SJSA1 (cell line): ENCODE measurements around the gene ABHD2. TPM values are rescaled to one million over a fixed set of nuclear protein-coding genes. Genes with fewer than 3 reads are reported as not detected.

Experiments
- DNase-seq, 2 experiments: peaks; one replicate each; pipeline ENCODE4 v3.0.0-alpha.2; 2015 to 2020; ENCODE audit warnings: low spot score in 2 of 2, low read depth in 1 of 2
- H3K27ac ChIP-seq: fragments of 250-450 bp; sonication (Bioruptor Pico); 2 replicates; pipeline ENCODE4 v1.5.1; 2020; ENCODE audit warnings: mild to moderate bottlenecking, moderate library complexity
- H3K27me3 ChIP-seq: fragments of 250-450 bp; sonication (Bioruptor Pico); replicated peaks from 2 replicates; pipeline ENCODE4 v1.5.1; 2020; ENCODE audit warnings: mild to moderate bottlenecking, moderate library complexity
- H3K36me3 ChIP-seq: fragments of 250-450 bp; sonication (Bioruptor Pico); 2 replicates; pipeline ENCODE4 v1.5.1; 2020; ENCODE audit warnings: mild to moderate bottlenecking
- H3K4me1 ChIP-seq: fragments of 250-450 bp; sonication (Bioruptor Pico); replicated peaks from 2 replicates; pipeline ENCODE4 v1.6.1; 2021; ENCODE audit warnings: mild to moderate bottlenecking
- H3K4me3 ChIP-seq: fragments of 250-450 bp; sonication (Bioruptor Pico); 2 replicates; pipeline ENCODE4 v1.5.1; 2020; ENCODE audit warnings: mild to moderate bottlenecking
- H3K9me3 ChIP-seq: fragments of 250-450 bp; sonication (Bioruptor Pico); replicated peaks from 2 replicates; pipeline ENCODE4 v1.5.1; 2020; ENCODE audit warnings: mild to moderate bottlenecking
- total RNA-seq: library from RNA; depleted of rRNA; stranded (reverse); fragments of >200 nt; shearing (Covaris generic); gene quantifications from 2 replicates; pipeline ENCODE4 v1.2.3, GENCODE V29; 2014

Gene ABHD2
- total RNA-seq, 1 experiment from 2014 or later, result 32.6 TPM

DNA sequence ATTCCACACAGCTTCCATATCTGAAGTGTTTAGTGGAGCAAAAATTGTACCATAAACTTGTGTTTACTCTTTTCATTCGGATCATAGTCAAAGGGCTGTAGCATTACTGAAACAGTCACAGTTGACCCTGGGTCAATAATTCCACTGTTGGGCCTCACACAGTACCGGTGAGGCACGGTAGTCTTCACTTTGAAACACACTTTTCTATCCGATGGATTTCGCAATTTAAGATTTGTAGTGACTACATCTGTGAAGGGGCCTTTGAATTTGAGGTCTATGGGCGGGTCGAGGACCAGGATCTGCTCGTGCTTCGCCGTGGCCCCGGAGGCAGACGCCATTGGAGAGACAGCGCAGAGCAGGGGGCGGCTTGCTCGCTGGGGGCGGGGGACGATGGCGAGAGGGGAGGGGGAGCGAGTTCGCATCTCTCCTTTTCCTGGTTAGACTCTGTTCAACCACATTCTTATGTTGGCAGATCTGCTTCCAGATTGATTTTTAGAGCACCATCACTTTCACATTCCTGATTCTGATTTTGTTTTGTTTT, 113.3 kb downstream of the ABHD2 start:
- Histone ChIP-seq H3K27me3 (no peaks in the 10 kb centered on the region), H3K4me3 (no peak overlapping the region), H3K9me3 (no peaks in the 10 kb centered on the region), H3K36me3 (no peaks in the 10 kb centered on the region), H3K4me1 (no peaks in the 10 kb centered on the region), H3K27ac (no peak overlapping the region)
- DNase-seq, result no peak

DNA sequence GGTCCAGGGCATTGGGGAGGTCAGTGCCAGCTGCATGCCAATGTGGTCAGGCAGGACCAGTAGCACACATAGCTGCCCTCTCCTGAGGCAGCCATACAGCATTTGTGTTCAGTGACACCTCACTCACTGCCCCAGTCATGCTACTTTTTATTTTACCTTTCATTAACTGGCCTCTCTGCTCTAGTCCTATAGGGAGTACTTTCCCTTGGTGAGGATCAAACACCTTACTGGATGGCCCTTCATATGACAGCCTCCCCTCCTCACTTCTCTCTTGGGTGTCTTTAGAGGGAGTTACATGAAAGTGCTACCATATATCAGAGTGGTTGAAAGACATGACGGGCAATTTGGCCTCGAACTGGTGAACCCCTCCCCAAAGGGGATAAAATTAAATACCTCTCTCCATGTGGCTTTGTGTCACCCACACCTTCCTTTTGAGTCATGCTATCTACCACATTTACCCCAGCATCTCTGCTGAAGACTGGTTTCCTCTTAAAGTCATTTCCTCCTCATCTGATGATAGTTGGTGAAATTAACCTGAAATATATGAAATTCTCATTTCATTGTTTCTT, 115.5 kb downstream of the ABHD2 start:
- no peak overlapping the region for H3K4me3 ChIP-seq
- H3K9me3 ChIP-seq, result no peaks in the 10 kb centered on the region
- peaks cover 6% of the 10 kb centered on the region; the same call in 1 of the 2 replicates for H3K4me1 ChIP-seq
- H3K36me3 ChIP-seq, result no peaks in the 10 kb centered on the region
- no peaks in the 10 kb centered on the region for H3K27me3 ChIP-seq
- DNase-seq, result no peak
- H3K27ac ChIP-seq, result no peak overlapping the region

DNA sequence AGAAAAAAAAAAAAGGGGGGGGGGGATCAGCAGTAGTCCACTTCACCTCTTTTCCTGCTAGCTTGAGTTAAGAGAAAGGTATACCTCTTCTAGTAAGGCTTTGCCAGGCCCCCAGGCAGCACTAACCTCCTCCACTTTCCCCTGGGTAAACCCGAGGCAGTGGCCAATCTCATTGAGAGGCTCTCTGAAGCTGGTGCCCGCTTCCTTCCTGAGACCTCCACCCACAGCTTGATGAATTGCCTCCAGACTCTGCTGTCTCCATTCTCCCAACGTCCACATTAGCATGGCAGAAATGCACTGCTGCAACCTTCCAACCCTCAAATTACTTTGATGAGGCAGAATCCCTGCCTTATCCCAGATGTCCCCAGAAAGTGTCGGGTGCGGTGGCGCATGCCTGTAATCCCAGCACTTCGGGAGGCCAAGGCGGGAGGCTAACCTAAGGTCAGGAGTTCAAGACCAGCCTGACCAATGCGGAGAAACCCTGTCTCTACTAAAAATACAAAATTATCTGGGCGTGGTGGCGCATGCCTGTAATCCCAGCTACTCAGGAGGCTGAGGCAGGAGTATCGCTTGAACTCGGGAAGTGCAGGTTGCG, 117.8 kb downstream of the ABHD2 start:
- no peak for DNase-seq
- H3K27ac ChIP-seq, result no peak overlapping the region
- peaks cover 6% of the 10 kb centered on the region; the same call in 1 of the 2 replicates for H3K4me1 ChIP-seq
- no peak overlapping the region for H3K4me3 ChIP-seq
- no peaks in the 10 kb centered on the region for H3K27me3 ChIP-seq
- H3K36me3 ChIP-seq, result no peaks in the 10 kb centered on the region
- H3K9me3 ChIP-seq, result no peaks in the 10 kb centered on the region

DNA sequence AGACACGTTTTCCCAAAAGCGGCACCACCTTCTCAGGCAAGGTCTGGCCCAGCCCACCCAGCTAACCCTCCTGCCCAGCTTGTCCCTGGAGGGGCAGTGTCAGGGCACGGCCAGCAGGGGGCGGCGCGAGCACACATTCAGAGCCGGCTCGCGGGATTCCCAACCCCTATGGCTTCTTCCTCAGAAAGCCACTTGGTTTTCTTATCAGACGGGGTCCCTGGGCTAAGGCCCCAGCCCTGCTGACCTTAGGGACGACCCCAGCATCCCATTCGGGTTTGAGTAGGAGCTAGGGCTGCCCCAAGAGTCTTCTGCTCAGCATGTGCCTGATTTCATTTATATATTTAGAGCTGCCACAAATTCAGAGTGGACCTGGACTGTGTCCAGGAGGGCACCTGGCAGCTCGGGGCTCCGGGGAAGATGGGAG, 118.7 kb downstream of the ABHD2 start:
- H3K27me3 ChIP-seq, result no peaks in the 10 kb centered on the region
- no peaks in the 10 kb centered on the region for H3K36me3 ChIP-seq
- peak; percentile 68 to 81 for DNase-seq
- no peaks in the 10 kb centered on the region for H3K9me3 ChIP-seq
- H3K4me3 ChIP-seq, result no peak overlapping the region
- no peak overlapping the region for H3K27ac ChIP-seq
- peaks cover 6% of the 10 kb centered on the region; the same call in 1 of the 2 replicates for H3K4me1 ChIP-seq

DNA sequence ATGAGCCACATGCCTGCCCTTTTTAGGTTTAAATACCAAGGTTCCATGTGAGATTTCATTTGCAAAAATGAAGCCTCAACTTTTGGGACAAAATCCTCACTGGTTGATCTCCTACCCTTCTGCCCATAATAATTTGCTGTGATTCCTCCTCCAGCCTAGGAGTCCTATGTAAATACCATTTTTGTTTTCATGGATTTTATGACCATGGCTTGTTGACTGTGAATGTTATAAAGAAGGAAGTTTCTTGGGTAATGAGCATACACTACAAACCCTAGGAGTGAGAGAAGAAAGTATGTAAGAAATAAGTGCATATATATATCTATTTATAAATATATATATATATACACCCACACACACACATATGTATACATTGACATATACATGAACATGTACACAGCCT, 120.0 kb downstream of the ABHD2 start:
- DNase-seq, result no peak
- no peak overlapping the region for H3K4me3 ChIP-seq
- H3K27me3 ChIP-seq, result no peaks in the 10 kb centered on the region
- no peaks in the 10 kb centered on the region for H3K9me3 ChIP-seq
- H3K27ac ChIP-seq, result no peak overlapping the region
- peaks cover 6% of the 10 kb centered on the region; the same call in 1 of the 2 replicates for H3K4me1 ChIP-seq
- H3K36me3 ChIP-seq, result no peaks in the 10 kb centered on the region

DNA sequence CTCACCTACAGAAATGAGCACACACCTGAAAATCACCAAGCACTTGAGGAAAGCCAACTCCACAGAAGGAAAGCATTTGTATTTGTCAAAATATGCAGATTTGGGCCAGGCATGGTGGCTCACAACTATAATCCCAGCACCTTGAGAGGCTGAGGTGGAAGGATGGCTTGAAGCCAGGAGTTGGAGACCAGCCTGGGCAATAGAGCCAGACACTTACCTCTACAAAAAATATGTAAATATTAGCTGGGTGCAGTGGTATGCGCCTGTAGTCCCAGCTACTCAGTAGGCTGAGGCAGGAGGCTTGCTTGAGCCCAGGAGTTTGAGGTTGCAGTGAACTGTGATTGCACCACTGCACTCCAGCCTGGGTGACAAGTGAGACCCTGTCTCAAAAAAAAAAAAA, 120.8 kb downstream of the ABHD2 start:
- no peaks in the 10 kb centered on the region for H3K9me3 ChIP-seq
- no peak overlapping the region for H3K27ac ChIP-seq
- 0 out of 2 replicates have a peak, but pooled peaks cover 5% of the 10 kb centered on the region for H3K27me3 ChIP-seq
- peaks cover 6% of the 10 kb centered on the region; the same call in 1 of the 2 replicates for H3K4me1 ChIP-seq
- DNase-seq, result no peak
- no peak overlapping the region for H3K4me3 ChIP-seq
- H3K36me3 ChIP-seq, result no peaks in the 10 kb centered on the region

DNA sequence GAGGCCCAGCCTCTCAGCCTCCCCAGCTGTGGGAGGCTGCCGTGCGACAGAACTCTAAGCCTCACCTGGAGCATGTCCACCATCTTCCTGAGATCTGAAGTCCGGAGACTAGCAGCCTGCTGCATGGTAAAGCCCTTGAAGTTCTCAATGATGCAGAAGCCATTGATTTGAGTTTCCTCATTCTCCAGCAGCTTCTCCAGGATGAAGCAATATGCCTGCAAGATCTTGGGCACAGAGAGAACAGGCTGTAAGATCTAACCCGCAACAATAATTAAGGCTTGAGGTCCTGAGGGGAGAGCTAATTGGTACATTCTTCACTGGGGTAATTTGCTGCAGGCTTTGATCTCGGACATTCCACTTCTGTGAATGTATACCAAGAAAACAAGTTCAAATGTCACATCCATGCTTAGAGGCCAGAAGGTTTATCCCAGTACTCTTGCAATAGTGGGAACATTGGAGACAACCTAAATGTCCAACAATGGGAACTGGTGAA, 123.5 kb downstream of the ABHD2 start:
- Histone ChIP-seq H3K9me3 (no peaks in the 10 kb centered on the region), H3K4me1 (peaks cover 4% of the 10 kb centered on the region; the same call in 1 of the 2 replicates), H3K4me3 (no peak overlapping the region), H3K36me3 (no peaks in the 10 kb centered on the region), H3K27ac (no peak overlapping the region), H3K27me3 (0 out of 2 replicates have a peak, but pooled peaks cover 6% of the 10 kb centered on the region)
- DNase-seq, result no peak

DNA sequence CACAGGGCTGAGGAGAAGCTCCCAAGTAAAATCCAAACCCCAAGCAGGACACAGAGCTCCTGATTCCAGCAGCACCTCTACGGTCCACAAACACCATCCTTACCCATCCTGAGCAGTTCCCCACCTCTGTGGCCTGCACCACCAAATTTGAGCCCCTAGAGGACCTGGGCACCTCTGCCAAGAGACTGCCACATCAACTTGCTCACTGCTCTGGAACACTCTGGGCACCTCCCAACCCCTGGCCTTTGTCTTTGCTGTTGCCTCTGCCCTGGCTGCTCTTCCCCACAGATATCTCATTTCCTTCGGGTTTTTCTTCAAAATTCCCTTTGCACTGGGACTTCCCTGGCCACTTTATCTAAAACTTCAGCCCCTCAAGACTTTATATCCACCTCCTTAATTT, 127.4 kb downstream of the ABHD2 start:
- Histone ChIP-seq H3K27me3 (0 out of 2 replicates have a peak, but pooled peaks cover 6% of the 10 kb centered on the region), H3K4me1 (no peaks in the 10 kb centered on the region), H3K9me3 (no peaks in the 10 kb centered on the region), H3K36me3 (no peaks in the 10 kb centered on the region), H3K27ac (no peak overlapping the region), H3K4me3 (no peak overlapping the region)
- DNase-seq, result no peak

DNA sequence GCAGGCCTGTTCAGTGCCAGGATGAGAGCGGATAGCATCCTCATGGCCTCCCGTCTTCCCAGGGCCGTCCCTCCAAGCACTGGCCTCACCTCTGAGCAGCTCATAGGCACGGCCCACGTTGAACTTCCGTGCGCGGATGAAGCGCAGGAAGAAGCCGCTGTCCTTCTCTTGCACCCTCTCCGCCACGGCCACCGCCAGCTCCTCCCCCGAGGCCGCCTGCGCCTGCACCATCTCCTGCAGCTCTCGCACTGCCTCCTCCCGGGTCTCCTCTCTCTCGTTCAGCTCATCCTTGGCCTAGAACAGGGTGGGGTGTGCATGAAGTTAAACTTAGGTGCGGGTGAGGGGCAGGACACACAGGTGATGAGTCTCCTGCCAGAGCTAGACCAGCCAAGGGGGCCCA, 128.8 kb downstream of the ABHD2 start:
- H3K4me3 ChIP-seq, result no peak overlapping the region
- 0 out of 2 replicates have a peak, but pooled peaks cover 6% of the 10 kb centered on the region for H3K27me3 ChIP-seq
- no peak overlapping the region for H3K27ac ChIP-seq
- no peaks in the 10 kb centered on the region for H3K36me3 ChIP-seq
- no peaks in the 10 kb centered on the region for H3K9me3 ChIP-seq
- DNase-seq, result no peak
- no peaks in the 10 kb centered on the region for H3K4me1 ChIP-seq

DNA sequence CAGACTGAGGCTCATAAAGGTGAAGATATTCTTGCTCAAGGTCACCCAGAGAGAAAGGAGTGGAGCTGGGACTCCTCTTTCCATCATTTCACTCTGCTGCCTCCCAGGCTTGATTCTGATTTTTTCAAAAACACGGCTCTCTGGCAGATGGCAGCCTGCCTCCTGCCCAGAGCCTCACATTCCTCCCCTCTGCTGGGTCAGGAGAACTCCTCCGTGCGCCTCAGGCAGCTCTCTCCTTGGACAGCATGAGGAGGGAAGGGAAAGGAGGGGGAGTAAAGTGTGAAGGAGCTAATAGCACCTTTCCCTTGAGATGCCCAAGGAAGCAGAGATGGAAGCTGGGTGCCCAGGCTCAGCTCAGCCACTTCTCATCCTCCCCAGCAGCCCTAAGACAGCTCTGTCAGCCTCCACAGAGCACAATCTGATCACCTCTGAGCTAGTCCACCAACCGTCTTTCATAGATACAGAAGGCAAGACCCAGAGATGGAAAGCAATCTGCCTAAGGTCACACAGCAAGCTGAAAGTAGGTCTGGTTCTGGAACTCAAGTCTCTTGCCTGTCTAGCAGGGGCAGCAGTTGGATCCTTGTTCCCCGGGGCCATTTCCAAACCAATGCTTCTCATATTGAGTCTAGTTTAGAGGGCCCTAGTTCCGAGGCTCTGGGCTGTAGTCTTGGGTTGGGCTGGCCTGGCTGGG, 129.6 kb downstream of the ABHD2 start:
- no peaks in the 10 kb centered on the region for H3K9me3 ChIP-seq
- no peaks in the 10 kb centered on the region for H3K4me1 ChIP-seq
- H3K4me3 ChIP-seq, result no peak overlapping the region
- no peak overlapping the region for H3K27ac ChIP-seq
- H3K36me3 ChIP-seq, result no peaks in the 10 kb centered on the region
- 0 out of 2 replicates have a peak, but pooled peaks cover 6% of the 10 kb centered on the region for H3K27me3 ChIP-seq
- no peak for DNase-seq

DNA sequence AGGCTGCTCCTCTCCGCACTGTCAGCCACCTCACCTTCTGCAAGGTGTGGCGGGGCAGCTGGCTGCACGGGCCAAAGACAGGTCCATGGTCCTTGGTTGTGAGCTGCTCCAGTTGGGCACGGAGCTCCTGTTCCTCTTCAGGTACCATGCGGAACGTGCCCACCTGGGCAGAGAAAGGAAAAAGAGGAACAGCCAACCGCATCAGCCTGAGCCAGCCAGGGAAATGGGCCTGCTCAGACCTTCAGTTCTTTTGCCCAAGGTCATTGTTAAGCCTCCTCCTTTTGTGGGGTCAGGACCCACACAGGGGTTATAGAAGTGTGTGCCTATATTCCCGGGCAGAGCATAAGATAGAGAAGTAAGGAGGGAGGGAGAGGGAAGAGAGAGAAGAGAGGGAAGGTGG, 130.3 kb downstream of the ABHD2 start:
- H3K36me3 ChIP-seq, result no peaks in the 10 kb centered on the region
- 0 out of 2 replicates have a peak, but pooled peaks cover 6% of the 10 kb centered on the region for H3K27me3 ChIP-seq
- no peak for DNase-seq
- H3K9me3 ChIP-seq, result no peaks in the 10 kb centered on the region
- H3K27ac ChIP-seq, result no peak overlapping the region
- no peak overlapping the region for H3K4me3 ChIP-seq
- no peaks in the 10 kb centered on the region for H3K4me1 ChIP-seq

DNA sequence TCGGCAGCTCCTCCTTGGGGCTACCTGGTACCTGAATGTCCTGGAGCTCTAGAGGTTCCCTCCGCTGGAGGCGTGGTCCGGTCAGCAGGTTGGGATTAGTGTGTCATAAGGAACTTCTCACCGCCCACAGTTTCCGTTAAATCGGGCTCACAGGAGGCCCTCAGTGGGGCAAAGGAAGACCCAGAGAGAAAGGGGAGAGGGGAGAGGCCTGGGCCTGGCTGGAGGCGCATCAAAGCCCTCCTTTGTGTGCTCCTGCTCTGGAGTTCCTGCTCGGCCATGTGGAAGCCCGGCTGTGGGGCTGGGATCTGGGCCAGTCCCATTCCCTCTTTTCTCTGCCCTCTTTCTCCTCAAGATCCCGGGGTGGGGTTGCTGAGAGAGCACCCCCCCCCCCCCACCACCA, 133.3 kb downstream of the ABHD2 start, which contains the start of gene RLBP1:
TSS of gene RLBP1 (minus strand) at position 37 of the 400 bp plus-strand sequence. CDS start 2,604 bp downstream, outside the sequence.
- H3K36me3 ChIP-seq, result no peaks in the 10 kb centered on the region
- DNase-seq, result no peak
- no peak within 1 kb of the TSS for H3K27ac ChIP-seq
- no peaks in the 10 kb centered on the region for H3K27me3 ChIP-seq
- H3K4me3 ChIP-seq, result no peak within 1 kb of the TSS
- H3K9me3 ChIP-seq, result no peaks in the 10 kb centered on the region
- H3K4me1 ChIP-seq, result no peaks in the 10 kb centered on the region

DNA sequence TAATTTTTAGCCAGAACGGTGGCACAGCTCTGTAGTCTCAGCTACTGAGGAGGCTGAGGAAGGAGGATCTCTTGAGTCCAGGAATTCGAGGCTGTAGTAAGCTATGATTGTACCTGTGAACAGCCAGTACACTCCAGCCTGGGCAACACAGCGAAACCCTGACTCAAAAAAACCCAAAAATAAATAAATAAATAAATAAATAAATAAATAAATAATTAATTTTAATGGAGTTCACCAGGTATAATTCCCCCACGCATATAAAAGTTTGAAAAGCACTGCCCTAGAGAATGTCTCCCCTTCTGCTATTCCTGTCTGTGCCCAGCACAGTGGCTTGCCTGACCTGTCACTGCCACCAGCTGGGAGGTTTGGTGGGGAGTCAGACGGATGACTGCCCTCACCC, 137.3 kb downstream of the ABHD2 start:
- no peaks in the 10 kb centered on the region for H3K27me3 ChIP-seq
- H3K9me3 ChIP-seq, result no peaks in the 10 kb centered on the region
- no peaks in the 10 kb centered on the region for H3K36me3 ChIP-seq
- no peak overlapping the region for H3K4me3 ChIP-seq
- H3K27ac ChIP-seq, result no peak overlapping the region
- H3K4me1 ChIP-seq, result peaks cover 9% of the 10 kb centered on the region
- DNase-seq, result no peak
